HG03103 (cell line): ENCODE results near the gene TPM1.

Experiments
- ATAC-seq: cut with Tn5 transposase; IDR thresholded peaks from one replicate; pipeline ENCODE4 v1.9.1; 2021; ENCODE audit warnings: low read depth; ENCODE audit not compliant: unreplicated experiment

TPM1 gene

DNA sequence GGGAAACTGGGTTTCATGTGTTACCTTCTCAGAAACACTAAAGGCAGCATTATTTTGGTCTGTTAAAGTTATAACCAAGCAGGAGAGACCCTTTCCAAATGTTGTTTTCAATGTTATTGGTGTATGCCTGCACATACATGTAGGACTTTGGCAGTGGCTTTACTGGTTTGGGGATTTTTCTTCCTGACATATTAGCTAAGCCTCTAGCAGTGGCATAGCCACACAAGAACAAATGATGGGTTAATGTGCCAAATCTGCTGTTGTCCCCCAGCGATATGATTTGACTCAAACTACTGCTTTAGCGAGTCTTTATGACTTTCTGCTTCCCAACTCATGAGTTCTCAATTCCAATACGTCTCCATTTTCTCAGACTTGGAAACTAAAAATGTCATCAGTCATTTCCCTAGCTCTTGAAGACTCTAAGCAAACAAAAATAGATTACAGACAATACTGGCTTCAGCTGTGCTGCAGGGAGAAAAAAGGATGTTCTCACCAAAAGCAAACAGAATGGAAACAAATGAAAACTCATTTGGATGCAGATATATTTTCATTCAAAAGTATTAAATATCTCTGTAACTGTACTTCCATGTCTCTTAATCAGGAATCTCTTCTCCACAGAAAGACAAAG lies 29.6 kb downstream of the TPM1 start:
- ATAC-seq = no peak

- no peak for ATAC-seq
Measured at GRCh38 chr15:63072809-63073277, 30.3 kb downstream of the TPM1 start.

DNA sequence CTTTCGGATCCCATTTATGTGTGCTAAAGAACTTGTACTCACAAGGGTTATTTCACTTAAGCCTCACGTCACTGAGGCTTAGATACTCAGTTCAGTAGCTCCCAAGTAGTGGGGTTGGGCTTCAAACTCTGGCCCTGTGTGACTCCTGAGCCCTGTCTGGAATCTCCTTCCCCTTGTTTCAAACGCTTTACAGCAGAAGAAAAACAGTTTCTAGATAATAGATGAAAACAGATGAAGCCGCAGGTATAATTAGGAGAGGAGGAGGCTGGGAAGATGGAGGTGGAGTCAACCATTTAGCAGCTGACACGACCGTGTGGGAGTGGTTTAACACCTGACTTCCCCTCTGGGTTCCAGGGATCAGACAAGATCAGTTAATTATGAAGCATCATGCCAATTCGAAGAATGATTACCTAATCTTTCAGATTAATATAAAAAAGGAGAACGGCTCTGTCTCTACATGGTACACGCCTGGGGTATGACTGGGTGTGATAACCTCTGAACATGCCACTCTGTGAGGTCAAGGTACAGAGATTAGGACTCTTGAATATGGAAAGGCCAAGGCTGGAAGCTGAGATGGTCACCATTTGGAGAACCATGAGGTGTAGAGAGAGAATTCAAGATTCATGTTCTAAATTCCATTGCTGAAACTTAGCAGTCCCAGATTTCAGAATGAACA lies 31.1 kb downstream of the TPM1 start:
- no peak for ATAC-seq

- no peak for ATAC-seq
Measured at GRCh38 chr15:63075015-63075983, 32.8 kb downstream of the TPM1 start.

- ATAC-seq = no peak
Measured at GRCh38 chr15:63075984-63076713, 33.6 kb downstream of the TPM1 start.

DNA sequence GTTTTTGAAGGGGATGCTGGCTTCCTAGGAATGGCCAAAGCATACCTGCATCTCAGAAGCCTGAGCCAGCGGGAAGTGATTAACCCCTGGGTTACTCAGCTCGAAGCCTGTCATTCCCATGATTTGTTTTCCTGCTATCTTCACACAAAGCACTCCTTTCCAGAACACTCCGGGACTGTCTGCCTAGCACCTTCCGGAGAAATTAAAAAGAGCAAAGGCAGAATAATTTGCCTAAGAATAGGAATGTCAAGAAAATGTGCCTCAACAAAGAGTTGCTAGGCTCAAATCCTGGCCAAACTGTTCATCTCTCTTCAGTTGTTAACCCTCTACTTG lies 34.1 kb downstream of the TPM1 start:
- ATAC-seq = no peak

- ATAC-seq = no peak
Measured at GRCh38 chr15:63077952-63078351, 35.4 kb downstream of the TPM1 start.

DNA sequence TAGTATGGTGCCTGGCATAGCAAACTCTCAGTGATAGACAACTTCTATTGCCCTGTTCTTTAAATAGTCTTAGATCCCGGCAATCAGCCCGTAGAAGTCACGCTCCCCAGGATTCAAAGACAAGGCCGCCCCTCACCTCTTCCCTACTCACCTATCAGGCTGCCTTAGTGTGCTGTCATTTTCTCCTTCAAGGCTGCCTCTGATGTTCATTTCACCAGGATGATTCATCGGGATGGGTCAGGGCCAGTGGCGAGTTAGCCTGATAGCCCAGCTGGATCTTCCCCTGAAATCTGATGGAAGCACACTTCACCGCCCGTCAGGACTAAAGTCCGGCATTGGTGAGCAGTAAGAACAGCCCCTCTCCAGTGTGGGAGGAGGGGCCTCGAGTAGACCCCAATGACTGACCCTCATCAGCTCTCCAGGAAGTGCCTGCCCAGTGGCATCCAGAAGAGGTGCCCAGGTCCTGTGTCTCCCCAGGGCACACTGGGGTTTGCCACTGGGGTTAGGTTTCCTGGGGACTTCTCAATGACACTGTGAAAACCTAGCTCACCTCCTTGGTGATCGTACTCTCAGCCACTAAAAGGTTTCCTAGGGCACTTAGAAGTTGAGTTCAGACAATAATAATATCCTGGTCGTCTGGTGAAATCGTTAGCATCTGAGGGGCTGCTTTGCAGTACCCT lies 37.5 kb downstream of the TPM1 start:
- no peak for ATAC-seq

DNA sequence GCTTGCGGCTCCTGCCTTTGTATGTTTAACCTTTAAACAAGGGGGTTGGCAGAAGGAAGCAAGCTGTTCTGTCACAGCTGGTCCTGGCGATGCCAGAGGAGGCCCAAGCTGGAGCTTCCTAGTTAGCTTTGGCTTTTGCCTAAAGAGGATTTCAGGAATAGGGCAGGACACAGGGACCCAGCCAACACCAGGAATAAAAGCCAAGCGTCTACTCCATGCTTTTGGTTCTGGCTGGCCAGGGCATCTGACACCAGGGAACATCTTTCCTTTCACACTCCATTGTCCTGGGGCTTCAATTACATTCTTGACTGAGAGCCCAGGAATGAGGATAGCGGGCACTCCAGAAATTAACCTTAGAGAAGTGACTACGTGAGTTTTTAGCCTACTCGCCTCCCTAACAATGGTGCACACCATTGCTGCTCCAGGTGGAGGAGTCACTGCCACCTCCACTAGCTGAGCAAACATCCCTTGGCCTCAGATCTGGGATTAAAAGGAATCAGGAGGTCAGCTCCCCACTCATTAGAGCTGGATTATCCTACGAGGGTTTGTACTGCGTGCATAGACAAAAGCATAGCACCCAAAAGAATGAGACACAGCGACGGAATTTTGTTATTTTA lies 38.2 kb downstream of the TPM1 start:
- no peak for ATAC-seq

GRCh38 chr15:63082366-63082765 lies 39.8 kb downstream of the TPM1 start:
- ATAC-seq = no peak

DNA sequence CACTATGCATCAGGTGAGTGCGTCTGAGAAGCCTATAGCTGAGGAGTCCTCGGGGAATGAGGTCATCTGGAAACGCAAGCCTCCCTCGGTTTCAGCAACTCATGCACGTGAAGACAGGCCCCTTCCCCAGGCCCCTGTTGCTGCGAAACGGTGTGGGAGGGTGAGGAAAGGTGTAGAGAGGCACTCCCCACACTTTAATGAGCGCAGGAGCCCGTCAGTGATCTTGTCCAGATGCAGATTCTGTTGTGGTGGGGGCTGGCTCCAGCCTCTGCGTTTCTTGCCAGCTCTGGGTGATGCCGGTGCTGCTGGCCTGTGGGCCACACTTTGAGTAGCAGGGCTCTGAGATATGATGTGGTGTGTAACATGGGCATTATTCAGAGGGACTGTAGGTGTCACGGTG lies 40.5 kb downstream of the TPM1 start:
- no peak for ATAC-seq

DNA sequence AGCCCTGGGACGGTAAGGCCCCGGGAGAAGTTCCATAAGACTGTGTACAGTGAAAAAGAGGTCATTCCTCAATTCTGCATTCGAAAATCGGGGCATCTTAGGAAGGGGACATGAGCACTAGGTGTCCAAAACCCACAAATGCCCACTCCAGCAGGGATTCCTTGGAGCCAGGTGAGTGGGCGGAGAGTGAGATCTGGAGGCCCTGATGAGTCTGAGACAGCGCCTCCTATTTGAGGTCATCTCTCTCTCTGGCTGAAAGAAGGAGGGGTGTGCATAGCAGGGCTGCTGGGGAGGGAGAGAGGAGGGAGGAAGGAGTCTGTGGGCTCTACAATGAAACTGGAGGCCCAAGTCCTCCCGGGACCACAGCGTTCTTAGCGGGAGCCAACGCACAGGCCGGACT lies 41.0 kb downstream of the TPM1 start:
- ATAC-seq = no peak

- no peak for ATAC-seq
Measured at GRCh38 chr15:63084806-63085205, 42.3 kb downstream of the TPM1 start.

GRCh38 chr15:63085289-63085688 lies 42.7 kb downstream of the TPM1 start:
- no peak for ATAC-seq

- ATAC-seq = no peak
Measured at GRCh38 chr15:63086271-63086670, 43.7 kb downstream of the TPM1 start.

DNA sequence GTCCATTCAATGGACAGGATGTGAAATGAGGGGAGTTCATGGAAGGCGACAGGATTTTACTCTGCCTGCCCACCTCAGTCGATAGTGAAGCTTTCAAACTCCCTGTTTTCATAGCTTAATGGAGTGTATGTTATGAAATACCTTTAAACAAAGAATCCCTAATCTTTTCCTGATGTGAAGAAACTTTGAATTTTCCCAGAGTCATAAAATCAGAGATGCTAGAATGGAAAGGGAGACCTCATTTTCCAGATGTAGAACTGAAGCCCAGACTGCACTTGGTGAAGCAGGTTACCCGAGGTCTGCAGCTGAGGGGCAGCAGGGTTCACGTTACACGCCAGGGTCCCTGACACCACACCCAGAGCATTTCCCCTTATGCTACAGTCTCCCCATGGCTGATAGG lies 44.4 kb downstream of the TPM1 start:
- ATAC-seq = no peak

GRCh38 chr15:63088533-63089245 lies 46.1 kb downstream of the TPM1 start:
- ATAC-seq = no peak

DNA sequence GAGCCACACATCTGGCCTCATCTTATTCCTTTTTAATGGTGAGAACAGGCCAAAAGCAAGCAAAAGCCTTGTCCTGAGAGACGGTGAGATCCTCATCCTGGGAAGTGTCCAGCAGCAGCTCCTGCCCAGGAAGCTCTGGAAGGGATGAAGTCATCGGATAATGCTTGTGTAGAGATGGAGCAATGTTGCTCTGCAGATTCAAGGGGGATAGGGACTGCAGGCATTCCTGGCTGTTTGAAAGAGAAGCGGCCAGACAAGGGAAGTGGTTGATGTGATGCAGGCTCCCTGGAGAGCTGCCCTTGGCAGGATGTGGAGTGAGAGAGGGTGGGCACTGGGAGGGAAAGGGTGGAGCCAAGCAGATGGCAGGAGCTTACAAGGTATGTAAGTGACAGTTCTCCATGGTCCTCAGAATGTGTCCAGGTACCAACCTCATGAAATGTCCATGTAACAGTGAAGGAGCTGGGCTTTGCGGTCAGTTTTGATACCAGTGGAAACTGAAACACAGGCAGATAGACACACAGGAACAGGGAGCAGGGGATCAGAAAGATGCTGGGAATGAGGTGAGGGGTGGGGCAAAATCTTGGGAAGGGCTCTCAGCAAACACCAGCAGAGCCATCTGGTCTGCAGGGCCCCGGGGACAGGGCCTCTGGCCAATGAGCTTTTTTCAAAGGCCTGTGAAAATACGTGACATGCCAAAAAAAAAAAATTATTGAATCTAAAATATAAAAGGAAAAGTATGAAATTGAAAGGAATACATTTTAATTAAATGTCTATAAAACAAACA lies 46.9 kb downstream of the TPM1 start:
- ATAC-seq = no peak
